Hepatic stellate cell (primary cell): Measurements from ENCODE around the gene INPP5F.
"Not testable (repeated sequence)": the region's sequence is repeated elsewhere in the genome, so short reads cannot be mapped to it uniquely, and the experiment has no call there.

Source experiments
- DNase-seq: peaks from one replicate; pipeline ENCODE4 v3.0.0; 2011; ENCODE audit warnings: low spot score

Gene INPP5F

DNA sequence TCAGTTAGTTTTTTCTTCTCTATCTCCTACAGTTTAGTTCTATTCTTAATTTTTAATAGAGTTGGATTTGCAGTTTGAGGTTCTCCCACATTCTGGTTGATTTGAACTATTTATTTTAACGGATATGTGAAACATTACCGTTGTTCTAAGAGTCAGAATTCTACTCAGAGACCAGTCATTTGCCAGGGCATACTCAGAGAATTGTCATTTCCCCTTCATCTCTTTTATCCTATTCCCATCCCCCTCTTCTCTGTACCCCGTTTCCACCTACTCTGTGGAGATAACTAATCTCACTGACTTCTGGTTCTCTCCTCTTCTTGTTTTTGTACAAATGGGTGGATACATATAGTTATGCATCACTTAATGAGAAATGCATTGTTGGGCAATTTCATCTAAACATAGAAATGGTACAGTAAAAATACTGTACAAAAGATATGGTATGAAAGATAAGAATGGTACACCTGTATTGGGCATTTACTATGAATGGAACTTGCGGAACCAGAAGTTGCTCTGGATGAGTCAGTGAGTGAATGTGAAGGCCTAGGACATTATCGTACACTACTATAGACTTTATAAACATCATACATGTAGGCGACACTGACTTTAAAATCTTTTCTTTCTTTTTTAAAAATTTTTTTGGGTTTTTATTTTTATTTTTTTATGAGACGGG is 53.1 kb downstream of the INPP5F start:
- no peak for DNase-seq

DNA sequence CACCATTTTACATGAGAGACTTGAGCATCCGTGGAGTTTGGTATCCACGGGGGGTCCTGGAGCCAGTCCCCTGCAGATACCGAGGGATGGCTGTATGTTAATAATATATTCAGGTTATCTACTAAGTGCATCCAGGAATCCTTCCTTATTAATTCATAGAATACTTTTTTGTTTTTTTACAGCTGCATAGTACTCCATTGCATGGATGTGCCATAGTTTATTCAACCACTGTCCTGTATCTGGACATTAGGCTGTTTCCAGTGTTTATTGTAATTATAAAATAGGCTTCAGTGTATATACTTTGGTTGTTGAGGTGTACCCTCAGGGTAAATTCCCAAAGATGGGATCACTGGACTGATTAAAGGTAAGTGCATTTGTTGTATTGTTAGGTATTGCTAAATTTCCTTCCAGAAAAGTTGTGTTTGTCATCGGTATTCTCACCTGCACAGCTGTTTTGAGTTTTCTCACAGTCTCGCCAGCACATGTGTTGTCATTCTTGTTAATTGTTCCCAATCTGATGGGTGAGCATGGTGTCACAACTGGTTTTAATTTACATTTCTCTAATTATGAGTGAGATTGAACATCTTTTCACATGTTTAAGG is 55.1 kb downstream of the INPP5F start:
- DNase-seq, result no peak

DNA sequence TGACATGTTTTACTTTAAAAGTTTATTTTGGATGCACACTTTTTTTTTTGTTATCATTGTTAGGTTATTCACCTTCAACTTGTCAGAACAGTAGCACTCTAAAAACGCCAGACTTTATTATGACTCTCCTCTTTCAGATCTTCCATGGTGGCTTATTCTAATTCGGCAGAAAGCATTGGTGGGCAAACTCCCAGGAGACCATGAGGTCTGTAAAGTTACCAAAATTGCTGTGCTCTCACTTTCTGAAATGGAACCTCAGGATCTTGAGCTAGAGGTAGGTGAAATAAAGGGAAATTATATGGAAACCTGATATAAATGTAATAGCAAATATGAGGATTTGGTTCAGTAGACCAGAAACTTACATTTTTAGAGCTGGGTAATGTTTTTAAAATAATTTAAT is 55.6 kb downstream of the INPP5F start:
- no peak for DNase-seq

DNA sequence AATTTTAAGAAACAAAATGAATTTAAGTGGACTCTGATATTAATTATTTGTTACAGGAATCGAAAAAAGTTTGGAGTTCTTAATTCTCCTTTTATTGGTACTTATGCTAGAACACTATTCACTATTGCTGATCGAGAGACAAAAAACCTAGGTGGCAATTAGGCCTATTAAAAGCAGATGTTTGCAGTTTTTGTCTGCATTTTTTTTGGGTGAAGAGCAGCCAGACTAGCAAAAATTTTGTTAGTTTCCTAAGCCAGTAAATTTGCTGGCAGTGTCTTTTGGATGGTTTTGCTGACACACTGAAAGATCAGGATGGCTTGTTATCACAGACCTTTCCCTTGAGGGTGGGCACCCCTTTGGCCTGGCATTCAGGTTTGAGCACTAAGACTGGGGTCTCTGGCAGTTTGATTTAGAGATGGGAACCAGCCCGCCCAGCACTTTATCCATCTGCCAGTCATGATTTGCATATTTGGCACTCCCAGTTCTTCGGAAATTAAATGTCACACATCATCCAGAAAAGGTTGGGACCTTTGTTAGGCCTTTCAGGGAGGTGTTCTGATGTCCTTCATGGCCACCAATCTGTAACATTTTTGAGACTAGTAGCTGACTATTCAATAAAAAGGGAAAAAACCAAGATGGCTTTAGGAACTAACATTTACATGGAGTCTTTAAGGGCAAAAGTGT is 57.3 kb downstream of the INPP5F start:
- no peak for DNase-seq

DNA sequence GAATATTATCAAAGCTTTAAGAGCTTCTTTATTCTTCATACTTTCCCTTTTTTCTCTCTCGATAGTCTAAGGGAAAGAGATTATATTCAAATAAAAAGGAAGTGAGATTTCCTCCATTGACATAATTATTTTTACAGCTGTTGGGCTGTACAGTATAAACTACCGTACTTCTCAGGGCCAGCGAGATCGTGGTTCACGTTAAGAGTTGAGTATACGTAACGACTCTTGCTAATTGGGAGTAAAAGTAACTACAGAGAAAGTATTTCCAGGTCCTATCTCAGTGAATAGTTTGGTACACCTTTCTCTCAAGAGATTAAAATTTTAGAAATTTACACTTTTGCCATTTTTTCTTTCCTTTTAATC is 57.8 kb downstream of the INPP5F start:
- no peak for DNase-seq

DNA sequence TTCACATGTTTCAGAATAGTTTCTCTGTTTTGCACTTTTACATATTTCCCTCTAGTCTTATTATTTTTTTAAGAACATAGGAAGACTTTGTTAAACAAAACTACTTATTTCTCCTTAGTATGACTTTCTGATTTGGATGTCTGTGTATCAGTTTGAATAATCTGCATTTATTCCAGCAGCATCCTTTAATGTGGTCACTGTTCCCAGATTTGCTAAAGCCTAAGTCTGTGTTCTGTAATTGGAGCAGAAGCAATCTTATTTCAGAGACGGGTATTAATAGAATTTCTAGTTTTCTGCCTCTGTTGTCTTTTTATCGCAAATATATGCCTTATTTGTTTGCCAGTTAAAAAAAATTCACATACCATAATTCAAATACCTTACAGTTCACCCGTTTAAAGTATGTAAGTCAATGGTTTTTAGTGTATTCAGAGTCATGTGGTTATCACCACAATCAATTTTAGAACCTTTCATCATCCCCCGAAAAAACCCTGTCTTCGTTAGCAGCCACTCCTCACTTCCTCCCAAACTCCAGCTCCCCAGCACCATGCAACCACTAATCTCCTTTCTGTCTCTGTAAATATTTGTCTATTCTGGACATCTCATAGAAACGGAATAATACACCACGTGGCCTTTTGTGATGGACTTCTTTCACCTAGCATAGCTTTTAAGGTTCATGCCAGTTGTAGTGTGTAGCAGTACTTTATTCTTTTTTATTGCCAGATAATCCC is 58.7 kb downstream of the INPP5F start:
- no peak for DNase-seq

DNA sequence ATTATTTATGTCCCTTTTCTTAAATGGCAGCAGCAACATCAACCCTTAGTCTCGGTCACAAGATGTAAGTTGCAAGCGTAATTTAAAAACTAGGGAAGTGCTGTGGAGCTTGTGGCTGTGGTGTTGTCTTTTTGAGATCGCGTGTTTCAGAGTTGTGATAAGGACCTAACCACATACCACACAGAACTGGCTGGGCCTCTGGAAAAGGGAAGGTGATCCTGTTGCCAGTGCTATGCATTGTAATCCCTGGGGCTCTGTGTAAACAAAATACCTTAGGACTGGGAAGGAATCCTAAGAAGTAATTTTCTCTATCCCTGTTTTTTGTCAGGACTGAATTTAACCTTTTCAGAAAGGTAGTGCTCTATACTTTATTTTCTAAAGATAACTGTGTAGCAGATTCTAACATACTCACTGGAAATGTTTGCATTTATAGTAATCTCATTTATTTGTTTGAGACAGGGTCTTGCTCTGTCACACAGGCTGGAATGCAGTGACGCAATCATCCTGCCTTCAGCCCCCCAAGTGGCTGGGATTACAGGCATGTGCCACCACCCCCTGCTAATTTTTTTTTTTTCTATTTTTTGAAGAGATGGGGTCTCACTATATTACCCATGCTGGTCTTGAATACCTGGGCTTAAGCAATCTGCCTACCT is 60.4 kb downstream of the INPP5F start:
- DNase-seq, result peak; percentile 34

GRCh38 chr10:119795101-119795500 is 69.3 kb downstream of the INPP5F start:
- DNase-seq, result not testable (repeated sequence)

GRCh38 chr10:119796039-119796438 is 70.2 kb downstream of the INPP5F start:
- no peak for DNase-seq

DNA sequence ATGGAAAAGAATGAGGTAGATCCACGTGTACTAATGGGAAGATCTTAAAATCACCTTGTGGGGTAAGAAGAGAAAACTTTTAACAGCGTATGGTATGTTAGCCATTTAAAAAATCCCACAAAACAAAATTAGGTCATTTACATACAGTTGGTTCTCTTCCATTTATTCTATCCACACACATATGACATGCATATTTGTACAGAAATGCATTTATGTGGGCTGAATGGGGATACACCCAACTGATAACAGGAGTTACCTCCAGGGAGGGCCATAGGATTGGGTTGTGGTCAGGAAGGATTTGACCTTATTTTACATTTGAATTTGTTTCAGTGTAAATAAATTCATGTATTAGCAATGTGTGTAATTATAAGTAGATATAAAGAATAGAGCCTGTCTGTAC is 75.3 kb downstream of the INPP5F start:
- no peak for DNase-seq

DNA sequence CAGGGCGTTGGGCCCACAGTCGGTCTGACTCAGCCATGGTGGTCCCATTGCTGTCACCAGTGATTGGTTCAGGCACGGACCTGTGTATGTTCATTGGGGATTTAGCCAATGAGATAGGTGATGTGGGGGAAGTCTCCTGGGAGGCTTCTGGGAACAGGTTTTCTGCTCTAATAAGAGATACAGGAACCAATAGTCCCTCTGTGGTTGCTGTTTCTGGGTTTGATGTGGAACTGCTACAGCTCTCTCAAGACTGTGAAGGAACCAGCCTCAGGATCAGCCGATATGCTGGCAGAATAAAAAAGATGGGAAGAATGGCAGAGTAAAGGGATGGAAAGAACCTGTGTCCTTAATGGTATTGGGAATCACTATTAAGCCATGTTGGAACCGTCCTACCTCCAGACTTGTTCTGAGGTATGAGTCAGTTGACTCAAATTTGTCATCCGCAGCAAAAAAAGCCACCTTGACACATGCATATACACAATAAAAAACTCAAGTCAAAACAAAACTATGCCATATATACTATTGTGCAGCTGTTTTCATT is 76.2 kb downstream of the INPP5F start:
- DNase-seq, result no peak

GRCh38 chr10:119803264-119803663 is 77.4 kb downstream of the INPP5F start:
- peak; percentile 76 for DNase-seq

- DNase-seq, result no peak
These were observed 79.9 kb downstream of the INPP5F start for GRCh38 chr10:119805702-119806230.

GRCh38 chr10:119806334-119807130 is 80.7 kb downstream of the INPP5F start:
- no peak for DNase-seq

DNA sequence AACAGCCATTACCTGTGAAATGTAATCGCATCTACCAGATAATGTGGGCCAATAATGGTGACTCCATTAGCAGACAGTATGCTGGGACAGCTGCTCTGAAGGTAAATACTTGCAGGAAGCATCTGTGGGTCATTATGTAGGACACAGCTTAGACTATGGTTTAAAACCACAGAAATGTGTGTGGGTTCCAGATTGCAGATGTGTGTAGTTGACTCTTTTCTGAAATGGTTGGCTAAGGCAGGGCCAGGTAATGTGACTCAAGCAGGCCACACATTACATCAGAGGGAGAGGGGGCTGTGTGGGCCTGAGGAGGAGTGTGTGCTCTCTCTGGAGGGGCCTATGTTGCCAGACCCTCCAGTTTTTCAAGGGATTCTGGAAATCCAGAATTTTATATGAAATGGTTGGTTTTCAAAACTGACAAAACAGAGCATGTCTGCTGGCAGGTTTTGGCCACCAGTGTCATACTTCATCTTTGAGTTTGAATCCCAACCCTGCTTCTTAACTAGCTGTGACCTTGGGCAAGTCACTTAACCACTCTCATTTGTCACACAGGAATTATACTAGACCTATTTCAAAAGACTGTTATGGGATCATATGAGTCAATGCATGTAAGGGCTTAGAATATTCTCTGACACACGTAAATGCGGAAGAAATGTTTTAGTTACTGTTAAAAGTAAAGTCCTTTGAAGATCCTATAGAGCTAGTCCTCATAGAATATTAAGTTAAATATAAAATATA is 82.3 kb downstream of the INPP5F start:
- DNase-seq, result peak; percentile 38

GRCh38 chr10:119811122-119811521 is 85.3 kb downstream of the INPP5F start:
- no peak for DNase-seq

DNA sequence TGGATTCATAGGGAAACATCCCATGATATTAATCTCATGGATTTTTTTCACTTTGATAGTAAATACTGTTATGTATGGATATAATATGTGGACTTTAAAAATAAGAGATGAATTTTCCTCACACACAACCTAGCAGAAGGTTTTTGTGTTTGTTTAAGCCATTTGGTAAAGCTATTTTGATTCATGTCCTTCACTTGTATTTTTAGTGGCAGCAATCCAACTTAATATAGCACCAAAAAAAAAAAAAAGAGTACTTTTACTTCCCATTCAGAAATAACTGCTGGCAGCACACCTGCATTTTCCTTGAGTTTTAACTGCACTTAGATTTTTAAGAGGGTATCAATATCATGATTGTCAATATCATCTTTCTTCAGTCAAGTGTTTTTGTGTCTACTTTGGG is 86.8 kb downstream of the INPP5F start:
- DNase-seq, result no peak

DNA sequence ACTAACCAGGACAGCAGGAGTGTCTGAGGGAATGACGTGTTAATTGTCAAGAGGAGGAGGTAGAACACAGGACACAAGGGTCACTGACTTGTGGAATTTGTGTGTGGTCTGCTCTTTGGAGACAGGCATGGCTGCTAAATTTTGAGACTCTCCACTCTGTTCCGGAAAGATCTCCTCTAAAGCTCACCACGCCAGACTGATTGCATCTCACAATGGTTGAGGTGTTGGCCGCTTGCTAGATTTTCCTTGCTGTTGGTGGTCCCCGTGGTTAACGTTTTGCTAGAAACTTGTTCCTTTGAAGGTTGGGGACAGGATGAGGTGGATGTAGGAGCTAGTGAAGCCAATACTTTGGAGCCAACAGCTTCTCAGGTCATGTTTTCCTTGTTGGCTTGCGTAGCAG is 89.8 kb downstream of the INPP5F start:
- no peak for DNase-seq

DNA sequence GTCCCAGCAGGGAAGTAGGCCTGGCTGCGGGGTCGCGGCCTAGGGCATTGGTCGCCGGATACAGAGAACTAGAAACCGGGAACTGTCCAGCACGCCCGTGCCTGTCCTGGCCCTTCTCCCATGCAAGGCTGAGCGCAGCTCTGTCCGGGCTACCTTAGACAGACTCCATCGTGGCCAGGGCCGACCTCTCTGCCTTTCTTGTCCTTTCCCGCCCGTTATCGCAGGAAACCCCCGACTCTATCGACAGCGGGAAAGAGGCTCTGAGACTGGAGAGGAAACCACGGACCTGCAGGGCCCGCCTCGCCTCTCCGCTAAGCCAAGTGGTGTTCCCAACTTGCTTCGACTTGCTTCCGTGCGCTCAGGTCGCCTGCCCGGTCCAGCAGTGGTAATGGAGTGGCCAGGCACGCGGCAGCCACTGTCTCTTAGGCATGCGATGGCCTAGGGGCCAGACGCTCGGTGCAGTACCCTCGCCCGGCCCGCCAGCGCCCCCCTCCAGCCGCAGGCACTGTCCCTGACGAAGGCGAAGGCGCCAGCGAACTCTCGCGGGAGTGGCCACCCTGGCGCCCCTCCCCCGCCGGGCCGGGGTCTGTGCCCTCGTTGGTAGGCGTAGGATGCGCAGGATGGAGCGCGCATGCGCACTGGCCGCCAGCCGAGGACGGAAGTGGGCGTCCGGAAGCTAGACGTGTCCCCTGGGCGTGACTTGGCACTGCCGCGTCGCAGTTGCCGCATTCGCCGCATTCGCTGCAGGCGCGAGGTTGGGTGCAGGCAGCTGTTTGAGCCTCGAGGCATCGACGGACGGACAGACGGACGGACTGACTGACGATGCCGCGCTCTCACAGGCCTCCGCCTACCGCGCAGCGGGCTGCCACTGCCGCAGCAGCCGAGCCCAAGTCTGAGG is 92.4 kb downstream of the INPP5F start:
- no peak for DNase-seq
